Progenitor cell of endocrine pancreas (in vitro differentiated cells): ENCODE results near the gene VAMP4. TPM values are rescaled to one million over a fixed set of nuclear protein-coding genes. Genes with fewer than 3 reads are reported as not detected.

Experiments used
- total RNA-seq: library from RNA; stranded (reverse); gene quantifications from 2 replicates; pipeline ENCODE4 v1.2.1, GENCODE V29; 2021

Gene VAMP4
- total RNA-seq, 1 donor from 2014 or later: 8.9 TPM

Other genes with a start within 250 kb of the VAMP4 start
- not detected in 2 replicates for gene MYOCOS, start 119.8 kb downstream of the VAMP4 start, total RNA-seq
- not detected in 2 replicates for gene MYOC, start 89.4 kb downstream of the VAMP4 start, total RNA-seq
- 30.8 and 32.7 TPM in 2 replicates for gene METTL13, start 39.6 kb upstream of the VAMP4 start, total RNA-seq
- 0.48 and 1.1 TPM in 2 replicates for gene DNM3, start 99.4 kb upstream of the VAMP4 start, total RNA-seq